DND-41 (cell line): ENCODE results near the gene AP2B1.

Experiments
- ATAC-seq: fragments of 200-7000 bp; cut with Tn5 transposase; 3 replicates; pipeline ENCODE4 v1.9.1; 2021; ENCODE audit warnings: low read depth; ENCODE audit not compliant: insufficient read depth
- DNase-seq: peaks from one replicate; pipeline ENCODE4 v3.0.0-alpha.2; 2020
- H2AFZ ChIP-seq: 2 replicates; pipeline ENCODE4 v1.6.0; 2012; ENCODE audit warnings: low read depth, low read length
- H3K27ac ChIP-seq: 2 replicates; pipeline ENCODE4 v1.5.1; 2012; ENCODE audit warnings: low read length, inconsistent platforms
- H3K27me3 ChIP-seq: fragments of 200-600 bp; sonication (generic); 2 replicates; pipeline ENCODE4 v1.6.0; 2012; ENCODE audit warnings: low read length, mild to moderate bottlenecking, inconsistent platforms; ENCODE audit not compliant: insufficient read depth, poor library complexity
- H3K36me3 ChIP-seq: 2 replicates; pipeline ENCODE4 v1.5.1; 2012; ENCODE audit warnings: low read length, inconsistent platforms; ENCODE audit not compliant: insufficient read depth
- H3K4me1 ChIP-seq: 2 replicates; pipeline ENCODE4 v1.5.1; 2012; ENCODE audit warnings: mild to moderate bottlenecking, low read length; ENCODE audit not compliant: insufficient read depth
- H3K4me2 ChIP-seq: 2 replicates; pipeline ENCODE4 v1.6.0; 2012; ENCODE audit warnings: mild to moderate bottlenecking, moderate library complexity, low read length, inconsistent platforms; ENCODE audit not compliant: insufficient read depth
- H3K4me3 ChIP-seq, 2 experiments: fragments of 200-600 bp in 1 of 2; shearing (Covaris generic) in 1 of 2; 2 replicates each; pipeline ENCODE4 v1.5.1; 2012 to 2016; ENCODE audit warnings: inconsistent platforms in 2 of 2, low read length in 2 of 2, mild to moderate bottlenecking in 2 of 2, low read depth in 1 of 2, moderate library complexity in 1 of 2
- H3K79me2 ChIP-seq: 2 replicates; pipeline ENCODE4 v1.6.0; 2012; ENCODE audit warnings: low read length, inconsistent platforms; ENCODE audit not compliant: insufficient read depth
- H3K9ac ChIP-seq: 2 replicates; pipeline ENCODE4 v1.6.0; 2012; ENCODE audit warnings: low read depth, mild to moderate bottlenecking, inconsistent platforms, low read length, moderate library complexity
- H3K9me3 ChIP-seq: 2 replicates; pipeline ENCODE4 v1.5.1; 2012; ENCODE audit warnings: low read length, moderate library complexity, mild to moderate bottlenecking, inconsistent platforms; ENCODE audit not compliant: insufficient read depth, severe bottlenecking
- H4K20me1 ChIP-seq: 2 replicates; pipeline ENCODE4 v1.6.0; 2012; ENCODE audit warnings: low read length; ENCODE audit not compliant: insufficient read depth
- EZH2 ChIP-seq: IDR thresholded peaks from 3 replicates; pipeline ENCODE4 v1.6.1; 2012; ENCODE audit warnings: borderline replicate concordance, low read depth, mild to moderate bottlenecking, moderate library complexity, low read length, inconsistent platforms; ENCODE audit not compliant: severe bottlenecking
- TF ChIP-seq, protein P1 (sequence below): IDR thresholded peaks from 2 replicates; pipeline ENCODE4 v1.5.1; 2012; ENCODE audit warnings: borderline replicate concordance, low read length, moderate library complexity, mild to moderate bottlenecking; ENCODE audit not compliant: poor library complexity, severe bottlenecking; ENCODE audit errors: extremely low read depth

The AP2B1 gene

GRCh38 chr17:35543856-35544255 is 43.3 kb upstream of the AP2B1 start:
- no peak for DNase-seq

GRCh38 chr17:35545150-35545549 is 42.0 kb upstream of the AP2B1 start:
- no peak for ATAC-seq
- no peaks in the 10 kb centered on the region for H3K27me3 ChIP-seq
- H3K4me3 ChIP-seq = no peak overlapping the region

More at GRCh38 chr17:35543856-35544255, 43.3 kb upstream of the AP2B1 start:
- H3K9ac ChIP-seq = peak overlapping the region; percentile 20
- H3K79me2 ChIP-seq = peaks cover 22% of the 10 kb centered on the region
- H3K9me3 ChIP-seq = no peaks in the 10 kb centered on the region
- H2AFZ ChIP-seq = no peak overlapping the region
- peak overlapping the region in 1 of 2 experiments; percentile 1; a peak in 1 of 4 replicates for H3K4me3 ChIP-seq
- no peaks in the 10 kb centered on the region for H3K36me3 ChIP-seq
- H4K20me1 ChIP-seq = no peaks in the 10 kb centered on the region
- TF ChIP-seq EZH2 = no peak
- TF ChIP-seq, protein P1, sequence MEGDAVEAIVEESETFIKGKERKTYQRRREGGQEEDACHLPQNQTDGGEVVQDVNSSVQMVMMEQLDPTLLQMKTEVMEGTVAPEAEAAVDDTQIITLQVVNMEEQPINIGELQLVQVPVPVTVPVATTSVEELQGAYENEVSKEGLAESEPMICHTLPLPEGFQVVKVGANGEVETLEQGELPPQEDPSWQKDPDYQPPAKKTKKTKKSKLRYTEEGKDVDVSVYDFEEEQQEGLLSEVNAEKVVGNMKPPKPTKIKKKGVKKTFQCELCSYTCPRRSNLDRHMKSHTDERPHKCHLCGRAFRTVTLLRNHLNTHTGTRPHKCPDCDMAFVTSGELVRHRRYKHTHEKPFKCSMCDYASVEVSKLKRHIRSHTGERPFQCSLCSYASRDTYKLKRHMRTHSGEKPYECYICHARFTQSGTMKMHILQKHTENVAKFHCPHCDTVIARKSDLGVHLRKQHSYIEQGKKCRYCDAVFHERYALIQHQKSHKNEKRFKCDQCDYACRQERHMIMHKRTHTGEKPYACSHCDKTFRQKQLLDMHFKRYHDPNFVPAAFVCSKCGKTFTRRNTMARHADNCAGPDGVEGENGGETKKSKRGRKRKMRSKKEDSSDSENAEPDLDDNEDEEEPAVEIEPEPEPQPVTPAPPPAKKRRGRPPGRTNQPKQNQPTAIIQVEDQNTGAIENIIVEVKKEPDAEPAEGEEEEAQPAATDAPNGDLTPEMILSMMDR = no peak
- no peaks in the 10 kb centered on the region for H3K27me3 ChIP-seq
- H3K27ac ChIP-seq = peak overlapping the region; percentile 96
- no peak for ATAC-seq
- H3K4me1 ChIP-seq = peaks cover 54% of the 10 kb centered on the region
- H3K4me2 ChIP-seq = peak overlapping the region; percentile 40

DNA sequence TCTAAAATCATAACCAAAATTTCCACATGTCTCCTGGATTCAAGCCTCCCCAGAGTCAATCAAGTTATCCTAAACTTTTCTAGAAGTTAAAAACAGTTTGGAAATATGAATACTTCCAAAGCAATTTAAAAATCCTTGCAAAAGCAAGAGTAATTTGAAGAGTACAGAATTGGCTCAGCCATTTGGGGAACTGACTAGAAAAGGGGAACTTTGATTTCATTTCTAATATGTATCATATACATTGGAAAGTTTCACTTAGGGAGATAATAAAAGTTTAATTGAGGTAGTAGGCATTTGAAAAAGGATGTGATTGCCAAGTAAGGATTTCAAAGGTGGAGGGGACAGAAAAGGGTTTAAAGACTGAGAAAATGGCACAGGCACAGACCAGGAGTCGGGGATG is 40.6 kb upstream of the AP2B1 start:
- TF ChIP-seq, protein P1 = no peak
- no peak for TF ChIP-seq EZH2
- H3K79me2 ChIP-seq = peaks cover 7% of the 10 kb centered on the region
- H3K4me2 ChIP-seq = no peak overlapping the region
- no peak overlapping the region for H3K9ac ChIP-seq
- H3K27ac ChIP-seq = no peak overlapping the region
- no peak for DNase-seq
- ATAC-seq = no peak
- no peak overlapping the region for H2AFZ ChIP-seq
- no peak overlapping the region for H3K4me3 ChIP-seq
- no peaks in the 10 kb centered on the region for H4K20me1 ChIP-seq
- peaks cover 29% of the 10 kb centered on the region for H3K4me1 ChIP-seq
- H3K36me3 ChIP-seq = no peaks in the 10 kb centered on the region
- no peaks in the 10 kb centered on the region for H3K9me3 ChIP-seq
- H3K27me3 ChIP-seq = no peaks in the 10 kb centered on the region

More at GRCh38 chr17:35545150-35545549, 42.0 kb upstream of the AP2B1 start:
- H3K79me2 ChIP-seq = peaks cover 13% of the 10 kb centered on the region
- H3K27ac ChIP-seq = no peak overlapping the region
- H4K20me1 ChIP-seq = no peaks in the 10 kb centered on the region
- H3K36me3 ChIP-seq = no peaks in the 10 kb centered on the region
- H3K4me1 ChIP-seq = peaks cover 41% of the 10 kb centered on the region
- H3K9me3 ChIP-seq = no peaks in the 10 kb centered on the region
- H2AFZ ChIP-seq = no peak overlapping the region
- H3K4me2 ChIP-seq = no peak overlapping the region
- TF ChIP-seq, protein P1 = no peak
- TF ChIP-seq EZH2 = no peak
- no peak for DNase-seq
- H3K9ac ChIP-seq = no peak overlapping the region
